HT-29 (cell line): Measurements from ENCODE around the gene IFT122. TPM values are rescaled to one million over a fixed set of nuclear protein-coding genes. Genes with fewer than 3 reads are reported as not detected.

Source experiments
- DNase-seq: peaks from one replicate; pipeline ENCODE4 v3.0.0-alpha.2; 2015; ENCODE audit warnings: low spot score
- total RNA-seq: library from RNA; depleted of rRNA; stranded (reverse); fragments of >200 nt; shearing (Covaris generic); gene quantifications from 2 replicates; pipeline ENCODE4 v1.2.3, GENCODE V29; 2014

IFT122 gene
- total RNA-seq, 1 experiment from 2014 or later = 24.0 TPM

DNA sequence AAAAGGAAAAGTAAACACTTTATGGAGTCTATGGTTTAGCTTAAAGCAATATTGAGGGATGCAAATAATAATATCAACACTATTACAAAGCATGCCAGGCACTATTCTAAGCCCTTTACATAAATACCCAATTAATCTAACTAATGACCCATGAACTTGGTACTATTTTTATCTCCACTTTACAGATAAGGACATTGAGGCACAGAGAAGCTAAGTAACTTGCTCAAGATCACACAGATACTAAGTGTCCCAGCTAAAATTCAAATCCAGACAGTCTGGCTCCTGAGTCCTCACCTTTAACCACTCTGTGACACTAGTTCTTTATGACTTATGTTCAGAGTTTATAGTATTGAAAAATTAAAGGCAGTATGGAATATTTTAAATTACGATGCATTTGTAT lies 5.9 kb upstream of the IFT122 start:
- no peak for DNase-seq

GRCh38 chr3:129435367-129435766 lies 4.7 kb upstream of the IFT122 start:
- no peak for DNase-seq

DNA sequence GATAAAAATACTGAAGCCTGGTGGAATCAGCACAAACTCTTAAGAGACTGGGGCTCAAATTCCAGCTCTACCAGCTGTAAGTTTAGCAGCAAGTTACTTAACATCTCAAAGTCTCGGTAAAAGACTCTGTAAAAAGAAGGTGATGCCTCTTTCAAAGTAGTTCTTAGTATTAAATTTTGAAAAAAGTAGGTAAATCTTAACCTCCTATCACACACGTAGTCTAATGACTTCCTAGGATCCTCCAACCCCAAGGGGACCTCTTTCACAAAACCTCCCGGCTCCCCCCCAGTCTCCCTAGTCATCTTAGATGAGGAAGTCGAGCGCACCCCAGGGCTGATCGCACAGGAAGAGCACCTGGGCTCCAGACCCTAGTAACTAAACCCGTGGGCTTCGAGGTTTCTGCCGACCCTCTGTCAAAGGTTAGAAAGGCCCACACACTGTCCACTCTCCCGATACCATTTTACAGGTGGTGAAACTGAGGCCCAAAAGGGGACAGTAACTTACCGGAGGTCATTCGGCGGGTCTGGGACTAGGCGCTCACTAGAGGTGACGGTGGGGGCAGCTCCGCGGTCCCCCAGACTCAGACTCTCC lies 703 bp upstream of the IFT122 start:
- DNase-seq = peak; percentile 61

DNA sequence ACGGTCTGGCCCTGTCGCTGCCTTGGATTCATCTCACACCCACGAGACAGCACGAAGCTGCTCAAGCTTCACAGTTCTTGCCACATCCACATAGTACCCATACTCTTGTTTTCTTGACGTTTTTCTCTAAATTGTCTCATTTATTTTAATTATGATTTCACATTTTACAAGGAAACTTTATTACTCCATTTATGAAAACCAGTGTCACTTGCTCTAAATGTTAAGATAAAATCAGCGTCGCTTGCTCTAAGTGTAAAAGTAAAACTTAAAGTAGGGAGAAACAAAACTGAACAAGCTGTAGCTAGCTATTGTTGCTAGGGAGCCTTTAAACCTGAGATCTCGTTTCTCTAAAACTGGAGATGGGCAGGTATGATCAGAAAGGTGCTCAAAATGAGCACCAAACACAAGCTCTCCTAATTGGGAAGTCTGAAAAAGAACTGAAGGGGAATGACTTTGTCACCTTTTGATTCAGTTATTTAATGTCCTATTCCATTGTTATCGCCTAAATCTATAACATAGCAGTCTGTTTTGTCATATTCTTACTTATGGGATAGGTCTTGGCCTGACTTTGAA lies 680 bp downstream of the IFT122 start:
- DNase-seq = peak; percentile 52

DNA sequence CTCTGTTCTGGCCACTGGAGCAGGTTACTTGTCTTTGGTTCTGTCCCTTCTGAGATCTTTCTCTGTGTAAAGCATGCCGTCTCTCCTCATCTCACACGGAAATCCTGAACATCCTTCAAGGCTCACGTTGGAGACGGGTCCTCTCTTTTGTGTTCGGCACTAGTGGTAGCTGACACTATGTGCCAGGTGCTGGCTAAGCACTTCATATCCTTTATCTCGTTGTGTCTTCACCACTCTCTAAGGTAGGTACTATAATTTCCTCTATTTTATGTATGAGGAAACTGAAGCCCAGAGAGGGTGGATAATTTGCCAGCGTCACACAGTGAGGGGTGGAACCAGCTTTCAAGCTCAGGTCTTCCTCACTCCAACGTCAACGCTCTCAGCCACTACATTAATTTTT lies 1.2 kb downstream of the IFT122 start:
- DNase-seq = no peak

DNA sequence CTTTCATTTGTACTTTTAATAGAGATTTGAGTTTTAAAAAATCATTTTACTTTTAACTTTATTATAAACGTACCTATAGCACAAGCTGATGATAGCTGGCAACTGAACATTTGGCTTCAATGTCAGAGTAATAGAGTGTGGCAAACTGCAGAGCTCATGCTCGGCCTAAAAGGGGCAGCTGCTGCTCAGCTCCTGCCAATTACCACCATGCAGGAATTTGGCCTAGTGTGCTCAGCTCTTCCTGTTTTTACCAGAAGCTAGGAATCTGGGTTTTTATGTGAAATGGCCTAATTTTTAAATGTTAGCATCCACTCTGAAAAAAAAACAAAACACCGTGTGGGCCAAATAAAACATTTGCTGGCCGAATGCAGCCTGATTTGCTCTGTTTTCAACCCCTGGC lies 1.8 kb downstream of the IFT122 start:
- DNase-seq = peak; percentile 15

DNA sequence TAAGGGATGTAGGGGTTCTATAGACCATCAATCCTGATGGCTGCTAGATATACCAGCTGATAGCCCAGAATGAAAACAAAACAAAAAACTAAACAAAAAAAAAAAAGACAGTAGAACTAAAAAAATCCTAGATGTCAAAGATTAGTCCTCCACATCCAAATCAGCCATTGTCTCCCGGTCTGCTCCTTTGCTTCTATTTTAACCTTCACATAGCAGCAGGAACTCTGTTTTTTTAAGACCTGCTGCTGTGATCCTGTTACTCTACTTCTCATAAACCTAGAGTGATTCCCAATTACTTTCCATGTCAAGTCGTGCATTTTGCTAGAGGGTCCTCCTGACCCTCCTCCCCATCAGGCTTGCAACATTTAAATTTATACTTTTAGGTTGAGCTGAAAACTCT lies 2.5 kb downstream of the IFT122 start:
- DNase-seq = no peak

GRCh38 chr3:129442947-129443346 lies 2.9 kb downstream of the IFT122 start:
- DNase-seq = no peak

- DNase-seq = no peak
These were observed 5.4 kb downstream of the IFT122 start for GRCh38 chr3:129445471-129445870.

DNA sequence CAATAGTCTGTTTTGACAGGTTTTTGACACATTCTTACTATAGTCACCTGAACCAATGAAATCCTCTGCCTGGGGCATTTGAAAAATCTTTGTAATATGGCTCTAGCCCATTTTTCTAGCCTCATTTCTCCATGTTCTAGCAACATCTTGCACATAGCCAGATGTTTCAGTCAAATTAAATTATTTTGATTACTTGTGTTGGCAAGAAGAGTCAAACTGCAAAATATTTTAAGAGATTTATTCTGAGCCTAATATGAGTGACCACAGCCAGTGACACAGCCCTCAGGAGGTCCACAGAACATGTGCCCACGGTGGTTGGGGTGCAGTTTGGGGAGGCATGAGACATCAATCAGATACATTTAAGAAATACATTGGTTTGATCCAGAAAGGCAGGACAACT lies 6.9 kb downstream of the IFT122 start:
- no peak for DNase-seq

DNA sequence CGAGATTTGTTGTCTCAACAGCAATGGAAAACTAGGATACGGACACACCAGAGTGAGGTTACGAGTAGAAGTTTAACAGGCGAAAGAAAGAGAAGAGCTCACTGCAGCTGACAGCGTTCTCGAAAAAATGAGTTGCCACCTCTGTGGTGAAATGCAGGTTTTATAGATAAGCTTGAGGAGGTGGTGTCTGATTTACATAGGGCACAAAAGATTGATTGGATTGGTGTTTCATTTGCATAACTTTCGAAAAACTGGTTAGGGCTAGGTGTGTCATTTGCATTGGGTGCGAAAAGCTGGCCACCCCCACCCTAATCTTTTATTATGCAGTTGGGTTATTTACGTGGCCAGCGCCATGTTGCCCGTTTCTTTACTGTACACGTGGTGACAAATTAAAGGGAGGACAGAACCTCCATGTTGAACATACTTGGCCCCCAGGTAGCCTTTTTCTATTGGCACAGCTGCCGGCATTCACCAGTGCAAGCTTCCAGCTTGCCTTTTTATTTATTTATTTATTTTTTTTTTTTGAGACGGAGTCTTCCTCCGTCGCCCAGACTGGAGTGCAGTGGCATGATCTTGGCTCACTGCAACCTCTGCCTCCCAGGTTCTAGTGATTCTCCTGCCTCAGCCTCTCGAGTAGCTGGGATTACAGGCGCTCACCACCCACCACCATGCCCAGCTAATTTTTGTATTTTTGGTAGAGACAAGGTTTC lies 8.3 kb downstream of the IFT122 start:
- no peak for DNase-seq

DNA sequence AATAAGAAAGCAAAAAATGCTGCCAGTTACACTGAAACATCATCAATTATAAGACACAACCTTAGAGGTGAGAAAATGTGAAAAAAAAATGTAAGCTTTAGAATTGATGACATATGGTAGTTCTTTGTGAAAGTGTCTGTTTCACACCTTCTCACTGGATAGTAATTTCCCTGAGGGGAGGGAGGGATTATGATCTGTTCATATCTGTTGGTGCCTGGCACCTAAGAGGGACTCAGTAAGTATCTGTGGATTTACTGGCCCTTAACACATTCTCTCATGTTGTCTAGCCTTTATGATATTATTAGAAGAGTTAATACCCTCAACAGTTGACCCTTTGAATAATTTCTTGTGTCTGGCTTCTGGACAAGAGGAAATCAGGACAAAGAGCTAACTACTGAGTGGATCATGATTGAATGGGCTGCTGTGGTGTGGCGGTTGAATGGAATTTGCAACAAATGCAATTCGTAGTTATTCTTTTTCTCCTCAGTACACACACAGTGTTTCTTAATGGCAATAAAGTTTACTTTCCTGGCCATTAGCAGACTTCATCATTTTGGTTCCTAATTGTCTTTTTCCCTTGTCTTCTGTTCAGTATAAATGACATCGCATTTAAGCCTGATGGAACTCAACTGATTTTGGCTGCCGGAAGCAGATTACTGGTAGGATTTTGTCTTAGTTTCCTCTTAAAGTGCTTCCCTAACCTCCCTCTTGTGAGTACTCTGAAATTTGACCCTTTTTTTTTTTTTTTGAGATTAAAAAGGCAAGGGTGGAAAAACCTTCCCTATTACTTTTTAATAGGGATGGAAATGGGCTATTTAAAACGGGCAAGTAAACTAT lies 9.5 kb downstream of the IFT122 start:
- DNase-seq = no peak

- DNase-seq = no peak
These were observed 13.7 kb downstream of the IFT122 start for GRCh38 chr3:129453732-129454131.

GRCh38 chr3:129460155-129460554 lies 20.1 kb downstream of the IFT122 start:
- DNase-seq = no peak

DNA sequence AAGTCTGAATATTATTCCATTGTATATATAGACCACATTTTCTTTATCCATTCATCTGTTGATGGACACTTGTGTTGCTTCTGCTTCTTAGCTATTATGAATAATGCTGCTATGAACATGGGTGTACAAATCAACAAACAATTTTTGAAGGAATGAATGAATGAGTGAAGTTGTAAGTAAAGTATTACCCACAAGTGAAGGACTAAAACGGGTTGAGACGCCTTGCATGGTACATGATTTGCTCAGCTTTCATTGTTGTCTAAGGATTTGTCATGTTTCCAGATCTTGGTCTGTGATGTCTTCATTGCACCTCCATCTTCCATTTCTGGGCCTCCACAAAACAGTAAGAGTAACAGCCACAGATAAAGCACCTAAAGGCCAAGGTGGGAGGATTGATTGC lies 20.5 kb downstream of the IFT122 start:
- no peak for DNase-seq

- no peak for DNase-seq
These were observed 21.0 kb downstream of the IFT122 start for GRCh38 chr3:129461022-129461421.

DNA sequence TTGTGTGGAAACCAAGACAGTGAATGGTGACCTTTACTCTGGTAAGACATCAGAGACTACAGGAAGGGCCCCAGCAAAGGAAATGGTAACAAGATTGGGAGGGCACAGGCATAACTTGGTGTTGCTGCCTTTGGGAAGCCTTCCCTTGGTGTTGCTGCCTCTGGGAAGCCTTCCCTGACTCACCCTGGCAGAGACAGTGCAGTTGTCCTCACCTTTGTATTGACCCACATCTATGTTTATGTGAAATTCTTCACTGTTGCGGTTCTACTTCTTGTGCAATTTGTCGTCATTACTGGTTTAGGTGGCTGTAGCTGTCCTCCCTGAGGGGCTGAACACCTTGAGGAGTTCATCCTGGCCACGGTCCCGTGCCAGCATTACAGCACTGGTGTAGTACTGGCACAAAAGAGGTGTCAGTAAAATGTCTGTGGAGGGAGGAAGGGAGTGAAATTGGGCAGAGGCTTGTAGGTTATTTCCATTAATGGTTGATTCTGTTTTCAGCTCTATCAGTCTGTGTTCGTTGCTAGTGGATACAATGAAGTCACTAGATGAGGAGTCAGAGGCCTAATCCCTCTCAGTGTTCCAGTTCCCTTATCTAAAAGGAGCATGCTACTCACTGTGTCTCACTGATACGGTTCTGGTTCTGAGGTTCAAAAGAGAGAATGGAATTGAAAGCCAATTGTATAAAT lies 21.6 kb downstream of the IFT122 start:
- DNase-seq = no peak

DNA sequence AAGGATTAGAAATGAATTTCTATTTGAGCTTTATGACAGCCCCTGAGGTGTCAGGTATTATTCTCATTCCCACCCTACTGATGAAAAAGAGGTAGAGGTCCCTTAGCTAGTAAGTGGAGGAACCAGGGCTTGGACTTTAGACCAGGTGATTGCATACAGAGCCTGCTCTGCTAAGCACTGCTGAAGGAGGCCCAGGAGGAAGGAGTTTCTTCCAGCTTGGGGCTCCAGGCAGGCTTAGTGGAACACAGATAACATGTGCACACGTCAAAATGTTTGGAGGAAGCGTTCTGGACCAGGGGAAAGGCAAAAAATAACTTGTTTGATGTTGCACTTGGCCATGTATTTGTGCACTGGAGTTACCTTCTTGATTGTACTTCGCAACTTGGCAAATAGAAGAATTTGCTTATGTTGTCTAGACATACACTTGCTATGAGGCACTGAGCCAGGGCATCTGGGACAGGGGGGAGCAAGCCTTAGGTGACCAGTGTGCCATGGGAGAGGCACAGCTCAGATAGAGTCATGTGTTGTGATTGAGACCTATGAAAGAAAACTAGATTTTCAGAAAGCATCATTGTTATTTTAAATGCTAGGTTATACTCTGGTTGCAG lies 22.4 kb downstream of the IFT122 start:
- no peak for DNase-seq

DNA sequence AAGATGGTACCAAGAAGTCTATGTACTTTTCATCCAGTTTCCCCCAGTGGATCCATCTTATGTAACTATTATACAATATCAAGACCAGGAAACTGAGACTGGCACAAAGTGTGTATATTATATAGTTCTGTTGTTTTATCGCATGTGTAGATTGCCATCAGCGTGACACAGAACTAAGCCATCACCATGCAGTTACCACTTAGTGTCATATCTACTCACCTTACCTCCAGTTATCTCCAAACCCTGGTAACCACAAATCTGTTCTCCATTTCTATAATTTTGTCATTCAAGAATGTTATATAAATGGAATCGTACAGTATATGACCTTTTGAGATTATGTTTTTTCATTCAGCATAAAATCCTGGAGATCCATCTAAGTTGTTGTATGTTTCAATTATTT lies 23.1 kb downstream of the IFT122 start:
- DNase-seq = no peak

- no peak for DNase-seq
These were observed 23.7 kb downstream of the IFT122 start for GRCh38 chr3:129463716-129464115.

DNA sequence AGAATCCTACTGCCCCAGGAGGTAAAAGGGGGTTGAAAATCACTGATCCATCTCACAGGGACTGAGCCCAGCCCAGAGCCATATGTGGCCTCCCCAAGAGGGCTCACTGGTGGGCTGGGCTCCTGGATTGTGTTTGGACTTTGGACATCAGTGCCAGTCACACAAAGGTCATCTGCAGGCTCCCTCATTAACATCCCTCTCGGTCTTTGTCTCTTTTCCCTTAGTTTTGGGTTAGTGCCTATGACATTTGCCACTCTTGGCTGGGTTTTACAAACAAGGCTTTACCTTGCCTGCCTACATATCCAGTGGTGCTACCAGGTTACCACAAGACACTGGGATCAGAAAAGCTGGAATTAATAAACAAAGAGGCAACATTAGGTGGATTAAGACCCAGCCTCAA lies 27.9 kb downstream of the IFT122 start:
- no peak for DNase-seq
